Suprapubic skin (tissue), 4 donors: ENCODE data around the gene ZNF268. TPM values are rescaled to one million over a fixed set of nuclear protein-coding genes. Genes with fewer than 3 reads are reported as not detected.

Experiments
- DNase-seq, 2 donors: peaks; one replicate each; pipeline ENCODE4 v3.0.0-alpha.2; 2019; ENCODE audit warnings: low spot score in 2 of 2
- H3K27ac ChIP-seq: fragments of 200-600 bp; sonication (generic); one replicate; pipeline ENCODE4 v1.5.1; 2019
- H3K27me3 ChIP-seq: fragments of 200-600 bp; sonication (generic); one replicate; pipeline ENCODE4 v1.5.1; 2019
- H3K36me3 ChIP-seq: fragments of 200-600 bp; sonication (generic); one replicate; pipeline ENCODE4 v1.5.1; 2019
- H3K4me1 ChIP-seq: fragments of 200-600 bp; sonication (generic); one replicate; pipeline ENCODE4 v1.5.1; 2019
- H3K4me3 ChIP-seq: fragments of 200-600 bp; sonication (generic); one replicate; pipeline ENCODE4 v1.5.1; 2019; ENCODE audit warnings: mild to moderate bottlenecking
- H3K9me3 ChIP-seq: fragments of 200-600 bp; sonication (generic); one replicate; pipeline ENCODE4 v1.5.1; 2019
- CTCF ChIP-seq, 2 donors: fragments of 200-600 bp in 1 of 2; fragments of 450-650 bp in 1 of 2; sonication (generic) in 1 of 2; IDR thresholded peaks; one replicate each; pipeline ENCODE4 v1.5.1; 2016 to 2019; ENCODE audit warnings: antibody characterized with exemption in 2 of 2, mild to moderate bottlenecking in 1 of 2, moderate library complexity in 1 of 2
- EP300 ChIP-seq: sonication (generic); formaldehyde crosslinking; IDR thresholded peaks from one replicate; pipeline ENCODE4 v1.6.1; 2017; ENCODE audit warnings: antibody characterized with exemption
- POLR2A ChIP-seq, 2 donors: fragments of 450-650 bp; IDR thresholded peaks; one replicate each; pipeline ENCODE4 v1.6.1; 2017; ENCODE audit warnings: antibody characterized with exemption in 2 of 2, mild to moderate bottlenecking in 2 of 2, moderate library complexity in 2 of 2
- POLR2AphosphoS5 ChIP-seq, 3 donors: sonication (generic); formaldehyde crosslinking; IDR thresholded peaks; one replicate each; pipeline ENCODE4 v1.6.1; 2017; ENCODE audit warnings: antibody characterized with exemption in 3 of 3
- WGBS: methylation state at CpG from one replicate; pipeline ENCODE4 v1.1.5; 2018; 5-methylcytosine and 5-hydroxymethylcytosine counted together
- total RNA-seq, 4 donors: library from RNA; depleted of rRNA; stranded (reverse); fragments of >200 nt; gene quantifications; one replicate each; pipeline ENCODE4 v1.1.0, GENCODE V29; 2016

The ZNF268 gene
- total RNA-seq, 4 donors from 2014 or later = 8.8 to 11.1 (median 11.0) TPM

GRCh38 chr12:133202493-133203343 is 21.4 kb downstream of the ZNF268 start:
- no peak for DNase-seq
- H3K36me3 ChIP-seq = peaks cover 36% of the 10 kb centered on the region
- H3K9me3 ChIP-seq = peaks cover 67% of the 10 kb centered on the region
- TF ChIP-seq CTCF (IDR thresholded peaks at IDR 0.05) (no peak), POLR2AphosphoS5 (IDR thresholded peaks at IDR 0.05) (no peak), EP300 (no peak), POLR2A (IDR thresholded peaks at IDR 0.05) (no peak)
- no peak overlapping the region for H3K4me3 ChIP-seq
- H3K27ac ChIP-seq = no peak overlapping the region
- no peaks in the 10 kb centered on the region for H3K27me3 ChIP-seq
- no peaks in the 10 kb centered on the region for H3K4me1 ChIP-seq
- WGBS = 96% methylated on average over 2 of the region's 2 CpGs

GRCh38 chr12:133203344-133204263 is 22.3 kb downstream of the ZNF268 start:
- WGBS = 98% methylated on average over 7 of the region's 7 CpGs
- H3K27me3 ChIP-seq = no peaks in the 10 kb centered on the region
- H3K27ac ChIP-seq = no peak overlapping the region
- DNase-seq = no peak
- peaks cover 75% of the 10 kb centered on the region for H3K9me3 ChIP-seq
- peaks cover 36% of the 10 kb centered on the region for H3K36me3 ChIP-seq
- H3K4me1 ChIP-seq = no peaks in the 10 kb centered on the region
- TF ChIP-seq CTCF (IDR thresholded peaks at IDR 0.05) (no peak), EP300 (no peak), POLR2A (IDR thresholded peaks at IDR 0.05) (no peak), POLR2AphosphoS5 (IDR thresholded peaks at IDR 0.05) (no peak)
- H3K4me3 ChIP-seq = no peak overlapping the region

- no peaks in the 10 kb centered on the region for H3K4me1 ChIP-seq
- peaks cover 82% of the 10 kb centered on the region for H3K9me3 ChIP-seq
- H3K36me3 ChIP-seq = peaks cover 36% of the 10 kb centered on the region
These were observed 22.9 kb downstream of the ZNF268 start for GRCh38 chr12:133204264-133204603.

GRCh38 chr12:133206390-133206789 is 25.1 kb downstream of the ZNF268 start:
- H3K27ac ChIP-seq = no peak overlapping the region
- no peak overlapping the region for H3K4me3 ChIP-seq
- WGBS = 94% methylated on average over 2 of the region's 2 CpGs
- no peaks in the 10 kb centered on the region for H3K4me1 ChIP-seq
- peaks cover 25% of the 10 kb centered on the region for H3K36me3 ChIP-seq
- no peak for DNase-seq
- TF ChIP-seq CTCF (IDR thresholded peaks at IDR 0.05) = no peak
- TF ChIP-seq EP300 = no peak
- no peaks in the 10 kb centered on the region for H3K27me3 ChIP-seq
- H3K9me3 ChIP-seq = peaks cover 84% of the 10 kb centered on the region

More at GRCh38 chr12:133204264-133204603, 22.9 kb downstream of the ZNF268 start:
- Histone ChIP-seq H3K27ac (no peak overlapping the region), H3K27me3 (no peaks in the 10 kb centered on the region), H3K4me3 (no peak overlapping the region)
- TF ChIP-seq CTCF (IDR thresholded peaks at IDR 0.05) = no peak
- TF ChIP-seq POLR2A (IDR thresholded peaks at IDR 0.05) = no peak
- no peak for TF ChIP-seq POLR2AphosphoS5 (IDR thresholded peaks at IDR 0.05)
- no peak for TF ChIP-seq EP300
- WGBS = 96% methylated on average over 1 of the region's 1 CpG
- DNase-seq = no peak

GRCh38 chr12:133215724-133216123 is 34.4 kb downstream of the ZNF268 start:
- no peak for TF ChIP-seq POLR2A (IDR thresholded peaks at IDR 0.05)
- TF ChIP-seq CTCF (IDR thresholded peaks at IDR 0.05) = no peak
- TF ChIP-seq POLR2AphosphoS5 (IDR thresholded peaks at IDR 0.05) = no peak
- no peak for TF ChIP-seq EP300
- 100% methylated on average over 3 of the region's 3 CpGs for WGBS
- peaks cover 69% of the 10 kb centered on the region for H3K9me3 ChIP-seq
- no peaks in the 10 kb centered on the region for H3K27me3 ChIP-seq
- H3K36me3 ChIP-seq = no peaks in the 10 kb centered on the region
- no peak for DNase-seq
- no peak overlapping the region for H3K27ac ChIP-seq
- no peaks in the 10 kb centered on the region for H3K4me1 ChIP-seq
- no peak overlapping the region for H3K4me3 ChIP-seq
